B cell (primary cell): ENCODE measurements around the gene VWA3A.

ENCODE experiments used
- EZH2 ChIP-seq: IDR thresholded peaks from 2 replicates; pipeline ENCODE4 v1.6.1; 2012; ENCODE audit warnings: borderline replicate concordance, low read depth, mild to moderate bottlenecking, moderate library complexity, low read length; ENCODE audit not compliant: insufficient read depth, poor library complexity, severe bottlenecking
- TF ChIP-seq, protein P1 (sequence below): fragments of 200-600 bp; IDR thresholded peaks from one replicate; pipeline ENCODE4 v1.8.0; 2022; ENCODE audit warnings: antibody characterized with exemption, mild to moderate bottlenecking

DNA sequence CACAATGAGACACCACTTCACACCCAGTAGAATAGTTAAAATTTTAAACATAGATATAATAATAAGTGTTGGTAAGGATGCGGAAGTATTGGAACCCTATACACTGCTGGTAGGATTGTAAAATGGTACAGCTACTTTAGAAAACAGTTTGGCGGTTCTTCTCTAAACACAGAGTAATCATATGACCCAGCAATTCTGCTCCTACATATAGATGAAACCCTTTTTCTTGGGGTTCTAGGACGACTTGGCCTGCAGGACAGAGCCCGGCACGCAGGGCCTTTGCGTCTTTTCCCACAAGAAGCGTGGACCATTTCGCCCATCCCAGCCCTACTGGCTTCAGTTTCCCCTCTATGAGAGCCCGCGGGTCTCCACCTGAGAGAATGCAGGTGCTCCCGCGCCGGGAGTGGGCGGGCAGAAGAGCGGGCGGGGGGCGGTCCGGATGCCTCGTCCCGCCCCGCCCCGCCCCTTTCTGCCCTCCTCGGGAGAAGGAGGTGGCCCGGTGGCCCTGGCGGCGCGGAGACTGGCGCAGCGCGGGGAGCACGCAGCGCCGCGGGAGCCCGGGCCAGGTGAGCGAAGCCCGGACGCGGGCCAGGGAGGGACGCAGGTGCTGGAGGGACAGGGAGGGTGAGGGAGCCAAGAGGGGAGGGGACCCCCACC, 69.8 kb downstream of the VWA3A start, which contains the start of gene SDR42E2:
- TF ChIP-seq, protein P1, sequence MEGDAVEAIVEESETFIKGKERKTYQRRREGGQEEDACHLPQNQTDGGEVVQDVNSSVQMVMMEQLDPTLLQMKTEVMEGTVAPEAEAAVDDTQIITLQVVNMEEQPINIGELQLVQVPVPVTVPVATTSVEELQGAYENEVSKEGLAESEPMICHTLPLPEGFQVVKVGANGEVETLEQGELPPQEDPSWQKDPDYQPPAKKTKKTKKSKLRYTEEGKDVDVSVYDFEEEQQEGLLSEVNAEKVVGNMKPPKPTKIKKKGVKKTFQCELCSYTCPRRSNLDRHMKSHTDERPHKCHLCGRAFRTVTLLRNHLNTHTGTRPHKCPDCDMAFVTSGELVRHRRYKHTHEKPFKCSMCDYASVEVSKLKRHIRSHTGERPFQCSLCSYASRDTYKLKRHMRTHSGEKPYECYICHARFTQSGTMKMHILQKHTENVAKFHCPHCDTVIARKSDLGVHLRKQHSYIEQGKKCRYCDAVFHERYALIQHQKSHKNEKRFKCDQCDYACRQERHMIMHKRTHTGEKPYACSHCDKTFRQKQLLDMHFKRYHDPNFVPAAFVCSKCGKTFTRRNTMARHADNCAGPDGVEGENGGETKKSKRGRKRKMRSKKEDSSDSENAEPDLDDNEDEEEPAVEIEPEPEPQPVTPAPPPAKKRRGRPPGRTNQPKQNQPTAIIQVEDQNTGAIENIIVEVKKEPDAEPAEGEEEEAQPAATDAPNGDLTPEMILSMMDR: no peak
- TF ChIP-seq EZH2: no peak
